H1 (cell line): ENCODE results near the gene APBA2.

ENCODE experiments used
- ATF3 ChIP-seq: IDR thresholded peaks from 2 replicates; pipeline ENCODE4 v1.6.1; 2011; ENCODE audit warnings: low read depth, mild to moderate bottlenecking, low read length; ENCODE audit not compliant: insufficient read depth
- CHD7 ChIP-seq: fragments of 300-600 bp; sonication (generic); IDR thresholded peaks from 2 replicates; pipeline ENCODE4 v1.7.1; 2012; ENCODE audit warnings: low read length, moderate library complexity, mild to moderate bottlenecking, inconsistent platforms; ENCODE audit not compliant: insufficient replicate concordance
- CREB1 ChIP-seq: IDR thresholded peaks from 2 replicates; pipeline ENCODE4 v1.6.1; 2012; ENCODE audit warnings: inconsistent platforms
- CTCF ChIP-seq, 3 experiments: IDR thresholded peaks; 1 replicate in 2 of 3; 2 replicates in 1 of 3; pipeline versions ENCODE4 v1.5.1 to v1.6.1; 2011; ENCODE audit warnings: low read length in 3 of 3, mild to moderate bottlenecking in 3 of 3, inconsistent platforms in 2 of 3, low read depth in 1 of 3, moderate library complexity in 1 of 3; ENCODE audit not compliant: insufficient read depth in 1 of 3; ENCODE audit errors: control extremely low read depth in 1 of 3
- EGR1 ChIP-seq: IDR thresholded peaks from 2 replicates; pipeline ENCODE4 v1.6.1; 2011; ENCODE audit warnings: low read depth, low read length, borderline replicate concordance
- EZH2 ChIP-seq: fragments of 200-600 bp; sonication (generic); IDR thresholded peaks from 2 replicates; pipeline ENCODE4 v1.7.1; 2012; ENCODE audit warnings: low read depth, mild to moderate bottlenecking, moderate library complexity, low read length, inconsistent platforms; ENCODE audit not compliant: severe bottlenecking
- JUND ChIP-seq: IDR thresholded peaks from 2 replicates; pipeline ENCODE4 v1.6.1; 2011; ENCODE audit warnings: mild to moderate bottlenecking, improper control_type of control experiment, low read length
- MAX ChIP-seq: IDR thresholded peaks from 2 replicates; pipeline ENCODE4 v1.6.1; 2012; ENCODE audit warnings: inconsistent platforms
- PHF8 ChIP-seq: fragments of 200-600 bp; sonication (generic); conservative IDR thresholded peaks from 2 replicates; pipeline ENCODE4 v1.7.1; 2012; ENCODE audit warnings: low read depth, mild to moderate bottlenecking, inconsistent platforms, low read length, moderate library complexity
- POU5F1 ChIP-seq: IDR thresholded peaks from 2 replicates; pipeline ENCODE4 v1.6.1; 2011; ENCODE audit warnings: low read depth, mild to moderate bottlenecking, low read length, moderate library complexity
- SP1 ChIP-seq: IDR thresholded peaks from 2 replicates; pipeline ENCODE4 v1.6.1; 2011; ENCODE audit warnings: low read depth, low read length
- SRF ChIP-seq: IDR thresholded peaks from 2 replicates; pipeline ENCODE4 v1.6.1; 2011; ENCODE audit warnings: mild to moderate bottlenecking, low read depth, low read length, moderate library complexity
- TBP ChIP-seq: IDR thresholded peaks from 2 replicates; pipeline ENCODE4 v1.6.1; 2011; ENCODE audit warnings: low read depth, low read length, improper control_type of control experiment

- TF ChIP-seq SP1 (no peak), TBP (no peak), PHF8 (no peak), MAX (no peak), CTCF (IDR thresholded peaks at IDR 0.05; ENCODE audit: control extremely low read depth in 1 of 3, insufficient read depth in 1 of 3, low read depth in 1 of 3, low read length in 3 of 3) (no peak), SRF (no peak), ATF3 (no peak), EZH2 (no peak), EGR1 (no peak), POU5F1 (no peak), CREB1 (no peak), CHD7 (no peak), JUND (no peak)
Measured at GRCh38 chr15:28962851-28963710, 77.3 kb downstream of the APBA2 start.
